Neural progenitor cell (in vitro differentiated cells): ENCODE results near the gene SETD3. TPM values are rescaled to one million over a fixed set of nuclear protein-coding genes. Genes with fewer than 3 reads are reported as not detected.
A peak's percentile ranks its signal among the peaks of the same experiment; 100 is the strongest.

Source experiments
- DNase-seq: peaks from one replicate; pipeline ENCODE4 v3.0.0-alpha.2; 2016; ENCODE audit warnings: low spot score
- H2AFZ ChIP-seq: fragments of 200-600 bp; sonication (generic); replicated peaks from 2 replicates; pipeline ENCODE4 v1.6.1; 2016; ENCODE audit warnings: antibody characterized with exemption
- H3F3A ChIP-seq: fragments of 200-600 bp; sonication (generic); 2 replicates; pipeline ENCODE4 v1.6.1; 2016; ENCODE audit warnings: antibody characterized with exemption, low read depth
- H3K27ac ChIP-seq: fragments of 200-600 bp; sonication (generic); 2 replicates; pipeline ENCODE4 v1.5.1; 2016; ENCODE audit warnings: mild to moderate bottlenecking
- H3K27me3 ChIP-seq: fragments of 200-600 bp; sonication (generic); 2 replicates; pipeline ENCODE4 v1.6.1; 2016; ENCODE audit warnings: mild to moderate bottlenecking, moderate library complexity
- H3K36me3 ChIP-seq: fragments of 200-600 bp; sonication (generic); 2 replicates; pipeline ENCODE4 v1.5.1; 2016
- H3K4me1 ChIP-seq: fragments of 200-600 bp; sonication (generic); 2 replicates; pipeline ENCODE4 v1.6.1; 2016; ENCODE audit warnings: mixed run types
- H3K4me2 ChIP-seq: fragments of 200-600 bp; sonication (generic); 2 replicates; pipeline ENCODE4 v1.6.1; 2016
- H3K4me3 ChIP-seq: fragments of 200-600 bp; sonication (generic); 2 replicates; pipeline ENCODE4 v1.5.1; 2016
- H3K79me2 ChIP-seq: fragments of 200-600 bp; sonication (generic); 2 replicates; pipeline ENCODE4 v1.6.1; 2016; ENCODE audit warnings: low read depth
- H3K9ac ChIP-seq: fragments of 200-600 bp; sonication (generic); 2 replicates; pipeline ENCODE4 v1.6.1; 2016
- H3K9me3 ChIP-seq: fragments of 200-600 bp; sonication (generic); 2 replicates; pipeline ENCODE4 v1.5.1; 2016; ENCODE audit warnings: low read depth
- H4K20me1 ChIP-seq: fragments of 200-600 bp; sonication (generic); 2 replicates; pipeline ENCODE4 v1.6.1; 2016; ENCODE audit warnings: low read depth
- H3K27ac Mint-ChIP-seq: 3 replicates; pipeline ENCODE4 v1.8.0; 2021; ENCODE audit warnings: mixed read lengths
- H3K27me3 Mint-ChIP-seq: 2 replicates; pipeline ENCODE4 v1.8.0; 2022; ENCODE audit warnings: low read depth, mild to moderate bottlenecking, inconsistent platforms, moderate library complexity, mixed read lengths; ENCODE audit not compliant: insufficient read depth
- H3K36me3 Mint-ChIP-seq: 3 replicates; pipeline ENCODE4 v1.8.0; 2021; ENCODE audit warnings: mixed read lengths
- H3K4me1 Mint-ChIP-seq: 3 replicates; pipeline ENCODE4 v1.8.0; 2021; ENCODE audit warnings: mixed read lengths
- H3K4me3 Mint-ChIP-seq: 3 replicates; pipeline ENCODE4 v1.8.0; 2021; ENCODE audit warnings: mild to moderate bottlenecking, moderate library complexity, mixed read lengths
- H3K9me3 Mint-ChIP-seq: 3 replicates; pipeline ENCODE4 v1.8.0; 2020; ENCODE audit warnings: mixed read lengths
- EZH2 ChIP-seq: fragments of 200-600 bp; sonication (generic); IDR thresholded peaks from 2 replicates; pipeline ENCODE4 v1.6.1; 2017; ENCODE audit warnings: antibody characterized with exemption, mild to moderate bottlenecking, moderate library complexity
- EZH2phosphoT487 ChIP-seq: fragments of 200-600 bp; sonication (generic); IDR thresholded peaks from 2 replicates; pipeline ENCODE4 v1.6.1; 2017; ENCODE audit warnings: antibody characterized with exemption
- total RNA-seq: library from RNA; depleted of rRNA; stranded (reverse); fragments of >200 nt; gene quantifications from 2 replicates; pipeline ENCODE4 v1.2.3, GENCODE V29; 2015; ENCODE audit warnings: low replicate concordance
- TF ChIP-seq, protein P1 (sequence below): fragments of 200-600 bp; sonication (generic); IDR thresholded peaks from 2 replicates; pipeline ENCODE4 v1.5.1; 2017; ENCODE audit warnings: antibody characterized with exemption, mild to moderate bottlenecking

The SETD3 gene
- total RNA-seq, 1 donor from 2014 or later: 68.0 TPM

DNA sequence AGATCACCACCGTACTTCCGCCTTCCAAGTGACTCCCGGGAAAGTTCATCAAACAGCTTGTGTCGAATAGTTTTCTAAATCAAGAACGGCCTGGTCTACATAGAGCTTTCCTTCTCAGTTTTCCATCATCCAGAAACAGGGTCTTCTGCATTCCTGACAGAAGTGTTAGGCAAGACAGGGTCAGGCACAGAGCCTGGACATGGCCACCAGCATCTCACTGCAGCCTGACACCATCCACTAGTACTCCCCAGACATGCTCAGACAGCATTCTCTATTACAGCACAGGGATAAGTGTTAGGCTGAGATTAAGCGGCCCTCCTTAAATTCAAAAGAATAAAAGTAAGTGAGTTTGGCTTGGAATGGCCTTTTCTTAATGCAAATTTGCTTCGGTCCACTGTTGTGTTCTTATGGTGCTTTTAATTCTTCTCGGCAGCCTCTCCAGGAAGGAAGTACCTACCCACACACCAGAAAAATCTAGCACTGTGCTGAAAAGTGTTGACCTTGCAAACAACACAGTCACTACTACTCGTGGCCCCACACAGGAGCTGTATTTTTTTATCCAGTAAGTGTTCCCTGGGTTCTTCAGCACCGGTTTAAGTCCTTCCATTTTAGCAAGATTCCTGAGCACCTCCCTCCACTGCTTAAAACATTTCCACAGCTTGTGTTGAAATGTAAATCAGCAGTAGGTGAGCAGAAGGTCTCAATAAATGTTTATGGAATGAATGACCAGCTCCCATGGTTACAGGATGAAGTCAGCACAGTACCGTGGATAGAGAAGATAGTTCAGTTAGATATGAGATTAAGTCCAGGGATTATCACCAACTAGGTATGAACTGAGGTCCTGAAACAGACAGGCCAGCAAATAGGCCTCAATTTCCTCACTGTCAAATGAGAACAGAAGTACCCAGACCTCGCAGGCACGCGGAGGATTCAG lies 44.1 kb downstream of the SETD3 start:
- H4K20me1 ChIP-seq: peaks cover 12% of the 10 kb centered on the region
- Mint-ChIP-seq H3K9me3 (no peaks in the 10 kb centered on the region), H3K27ac (no peak overlapping the region), H3K36me3 (peaks cover 27% of the 10 kb centered on the region), H3K4me3 (no peak overlapping the region), H3K4me1 (peaks cover 8% of the 10 kb centered on the region), H3K27me3 (peaks cover 2% of the 10 kb centered on the region)
- TF ChIP-seq EZH2: no peak
- TF ChIP-seq, protein P1, sequence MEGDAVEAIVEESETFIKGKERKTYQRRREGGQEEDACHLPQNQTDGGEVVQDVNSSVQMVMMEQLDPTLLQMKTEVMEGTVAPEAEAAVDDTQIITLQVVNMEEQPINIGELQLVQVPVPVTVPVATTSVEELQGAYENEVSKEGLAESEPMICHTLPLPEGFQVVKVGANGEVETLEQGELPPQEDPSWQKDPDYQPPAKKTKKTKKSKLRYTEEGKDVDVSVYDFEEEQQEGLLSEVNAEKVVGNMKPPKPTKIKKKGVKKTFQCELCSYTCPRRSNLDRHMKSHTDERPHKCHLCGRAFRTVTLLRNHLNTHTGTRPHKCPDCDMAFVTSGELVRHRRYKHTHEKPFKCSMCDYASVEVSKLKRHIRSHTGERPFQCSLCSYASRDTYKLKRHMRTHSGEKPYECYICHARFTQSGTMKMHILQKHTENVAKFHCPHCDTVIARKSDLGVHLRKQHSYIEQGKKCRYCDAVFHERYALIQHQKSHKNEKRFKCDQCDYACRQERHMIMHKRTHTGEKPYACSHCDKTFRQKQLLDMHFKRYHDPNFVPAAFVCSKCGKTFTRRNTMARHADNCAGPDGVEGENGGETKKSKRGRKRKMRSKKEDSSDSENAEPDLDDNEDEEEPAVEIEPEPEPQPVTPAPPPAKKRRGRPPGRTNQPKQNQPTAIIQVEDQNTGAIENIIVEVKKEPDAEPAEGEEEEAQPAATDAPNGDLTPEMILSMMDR: no peak
- no peaks in the 10 kb centered on the region for H3K27me3 ChIP-seq
- no peak for DNase-seq
- no peak overlapping the region for H3K27ac ChIP-seq
- H3K36me3 ChIP-seq: no peaks in the 10 kb centered on the region
- no peak overlapping the region for H3K9ac ChIP-seq
- H3K4me1 ChIP-seq: peaks cover 4% of the 10 kb centered on the region
- no peaks in the 10 kb centered on the region for H3K79me2 ChIP-seq
- no peak overlapping the region for H3K4me3 ChIP-seq
- H3K4me2 ChIP-seq: no peak overlapping the region
- no peak overlapping the region for H2AFZ ChIP-seq
- no peaks in the 10 kb centered on the region for H3F3A ChIP-seq
- H3K9me3 ChIP-seq: no peaks in the 10 kb centered on the region

DNA sequence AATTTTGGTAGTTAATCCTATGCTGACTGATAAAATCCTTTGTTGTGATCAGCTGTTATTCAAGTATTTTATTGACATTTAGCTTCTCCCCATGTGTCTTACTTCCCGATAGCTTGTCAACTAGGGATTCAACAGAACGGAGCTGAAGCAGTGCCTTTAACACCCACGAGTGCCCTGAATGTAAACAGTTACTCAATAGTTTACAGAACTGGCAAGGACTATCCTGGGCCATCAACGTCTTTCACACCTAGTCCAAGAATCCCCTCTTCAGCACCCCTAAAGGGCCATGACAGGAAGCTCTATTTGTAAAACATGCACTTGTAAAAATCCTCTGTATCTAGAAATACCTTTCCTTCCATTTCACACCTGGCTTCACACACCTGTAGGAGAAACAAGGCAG lies 45.3 kb downstream of the SETD3 start:
- peaks cover 4% of the 10 kb centered on the region for H3K4me1 ChIP-seq
- no peaks in the 10 kb centered on the region for H3K79me2 ChIP-seq
- Mint-ChIP-seq H3K27me3 (peaks cover 2% of the 10 kb centered on the region), H3K27ac (no peak overlapping the region), H3K9me3 (no peaks in the 10 kb centered on the region), H3K4me3 (no peak overlapping the region), H3K36me3 (peaks cover 34% of the 10 kb centered on the region), H3K4me1 (peaks cover 7% of the 10 kb centered on the region)
- no peaks in the 10 kb centered on the region for H3K36me3 ChIP-seq
- no peak overlapping the region for H2AFZ ChIP-seq
- H3K9ac ChIP-seq: no peak overlapping the region
- no peak overlapping the region for H3K4me3 ChIP-seq
- H3K9me3 ChIP-seq: no peaks in the 10 kb centered on the region
- no peaks in the 10 kb centered on the region for H3F3A ChIP-seq
- no peak overlapping the region for H3K4me2 ChIP-seq
- no peaks in the 10 kb centered on the region for H3K27me3 ChIP-seq
- peaks cover 22% of the 10 kb centered on the region for H4K20me1 ChIP-seq
- no peak for TF ChIP-seq EZH2phosphoT487
- no peak for TF ChIP-seq EZH2
- TF ChIP-seq, protein P1: no peak
- H3K27ac ChIP-seq: no peak overlapping the region
- no peak for DNase-seq

DNA sequence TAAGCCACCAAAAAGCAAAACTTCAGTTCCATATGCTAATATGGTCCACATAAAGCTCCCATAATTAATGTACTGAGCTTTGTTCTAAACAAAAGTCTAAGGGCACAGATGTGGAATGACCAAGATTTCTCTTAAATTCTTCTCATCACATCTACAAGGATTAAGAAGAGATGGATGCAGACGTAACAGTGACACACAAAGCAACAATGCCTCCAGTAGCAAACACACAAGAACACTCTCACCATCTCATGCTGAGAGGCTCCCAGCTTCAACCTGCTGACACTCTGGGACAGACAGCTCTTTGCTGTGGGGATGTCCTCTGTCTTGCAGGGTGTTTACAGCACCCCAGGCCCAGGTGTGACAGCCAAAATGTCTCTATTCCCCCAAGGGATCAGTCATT lies 48.2 kb downstream of the SETD3 start:
- peaks cover 4% of the 10 kb centered on the region for H3K9me3 Mint-ChIP-seq
- Histone ChIP-seq H3K9ac (no peak overlapping the region), H3K27me3 (no peaks in the 10 kb centered on the region), H3K4me1 (peaks cover 4% of the 10 kb centered on the region), H2AFZ (no peak overlapping the region), H3F3A (no peaks in the 10 kb centered on the region), H4K20me1 (peaks cover 22% of the 10 kb centered on the region), H3K36me3 (no peaks in the 10 kb centered on the region), H3K79me2 (peaks cover 7% of the 10 kb centered on the region), H3K9me3 (no peaks in the 10 kb centered on the region), H3K4me2 (peak overlapping the region; percentile 32), H3K27ac (no peak overlapping the region), H3K4me3 (no peak overlapping the region)
- peaks cover 49% of the 10 kb centered on the region for H3K36me3 Mint-ChIP-seq
- peaks cover 7% of the 10 kb centered on the region for H3K4me1 Mint-ChIP-seq
- TF ChIP-seq, protein P1: no peak
- no peak for TF ChIP-seq EZH2
- TF ChIP-seq EZH2phosphoT487: no peak
- no peak overlapping the region for H3K27ac Mint-ChIP-seq
- H3K4me3 Mint-ChIP-seq: no peak overlapping the region
- peak; percentile 56 for DNase-seq
- H3K27me3 Mint-ChIP-seq: no peaks in the 10 kb centered on the region
